Sigmoid colon (tissue), 7 donors: ENCODE results near the gene MNT. TPM values are rescaled to one million over a fixed set of nuclear protein-coding genes. Genes with fewer than 3 reads are reported as not detected.
"Not testable (repeated sequence)": the region's sequence is repeated elsewhere in the genome, so short reads cannot be mapped to it uniquely, and the experiment has no call there.

Experiments used
- DNase-seq: peaks from one replicate; pipeline ENCODE4 v3.0.0-alpha.2; 2019
- H3K27ac ChIP-seq, 4 donors: fragments of 200-600 bp; sonication (generic); one replicate each; pipeline ENCODE4 v1.5.1; 2016 to 2019; ENCODE audit warnings: mild to moderate bottlenecking in 1 of 4
- H3K27me3 ChIP-seq, 3 donors: fragments of 200-600 bp; sonication (generic); one replicate each; pipeline ENCODE4 v1.5.1; 2019; ENCODE audit warnings: mild to moderate bottlenecking in 1 of 3
- H3K36me3 ChIP-seq, 4 donors: fragments of 200-600 bp; sonication (generic); one replicate each; pipeline ENCODE4 v1.5.1; 2016 to 2019
- H3K4me1 ChIP-seq, 4 donors: fragments of 200-600 bp; sonication (generic); one replicate each; pipeline ENCODE4 v1.5.1; 2017 to 2019
- H3K4me3 ChIP-seq, 4 donors: fragments of 200-600 bp; sonication (generic); one replicate each; pipeline ENCODE4 v1.5.1; 2017 to 2019; ENCODE audit warnings: mild to moderate bottlenecking in 2 of 4, moderate library complexity in 1 of 4
- H3K9me3 ChIP-seq, 4 donors: fragments of 200-600 bp in 3 of 4; sonication (generic) in 3 of 4; one replicate each; pipeline versions ENCODE4 v1.5.1 to v1.6.1; 2013 to 2019
- EP300 ChIP-seq, 4 donors: sonication (generic); formaldehyde crosslinking; IDR thresholded peaks; one replicate each; pipeline ENCODE4 v1.6.1; 2017; ENCODE audit warnings: antibody characterized with exemption in 4 of 4
- POLR2A ChIP-seq, 2 donors: fragments of 450-650 bp; IDR thresholded peaks; one replicate each; pipeline ENCODE4 v1.6.1; 2016; ENCODE audit warnings: antibody characterized with exemption in 2 of 2, mild to moderate bottlenecking in 2 of 2, moderate library complexity in 2 of 2
- POLR2AphosphoS5 ChIP-seq, 4 donors: sonication (generic); formaldehyde crosslinking; IDR thresholded peaks; one replicate each; pipeline ENCODE4 v1.6.1; 2017; ENCODE audit warnings: antibody characterized with exemption in 4 of 4
- WGBS, 2 donors: extraction: QIAGEN DNeasy Blood & Tissue Kit; methylation state at CpG; one replicate each; pipeline ENCODE4 v1.1.7; 2013; 5-methylcytosine and 5-hydroxymethylcytosine counted together
- intact Hi-C: fragments of 100-400 bp; cut with DNase I; formaldehyde crosslinking; loops from one replicate; pipeline ENCODE4 v1.15.1; 2023
- polyA plus RNA-seq, 3 donors: library from polyadenylated mRNA; stranded (reverse); fragments of 200-250 nt; gene quantifications; one replicate each; pipeline ENCODE4 v1.2.3, GENCODE V29; 2013
- total RNA-seq, 4 donors: library from RNA; depleted of rRNA; stranded (reverse); fragments of >200 nt; gene quantifications; one replicate each; pipeline ENCODE4 v1.1.0, GENCODE V29; 2016
- TF ChIP-seq, protein P1 (sequence below), 4 experiments: fragments of 450-650 bp in 3 of 4; fragments of 200-600 bp in 1 of 4; IDR thresholded peaks; one replicate each; pipeline ENCODE4 v1.5.1; 2016 to 2019; ENCODE audit warnings: antibody characterized with exemption in 4 of 4, mild to moderate bottlenecking in 3 of 4, moderate library complexity in 2 of 4
- donor health status: healthy with polysubstance abuse.
- donor health status: Bipolar disorder and iron deficiency.
- donor health status: healthy.

The MNT gene
- total and polyA plus RNA-seq, 7 donors, result 2.1 to 24.1 (median 7.7) TPM

DNA sequence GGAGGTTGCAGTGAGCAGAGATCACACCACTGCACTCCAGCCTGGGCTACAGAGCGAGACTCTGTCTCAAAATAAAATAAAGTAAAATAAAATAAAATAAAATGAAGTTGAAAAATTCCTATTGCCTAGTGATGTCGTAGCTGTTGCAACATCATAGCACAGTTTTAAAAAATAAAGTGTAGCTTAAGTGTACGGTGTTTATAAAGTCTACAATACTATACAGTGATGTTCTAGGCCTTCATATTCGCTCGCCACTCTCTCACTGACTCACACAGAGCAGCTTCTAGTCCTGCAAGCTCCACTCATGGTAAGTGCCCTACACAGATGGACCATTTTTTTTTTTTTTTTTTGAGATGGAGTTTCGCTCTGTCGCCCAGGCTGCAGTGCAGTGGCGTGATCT, 43.5 kb upstream of the MNT start:
- no peak for TF ChIP-seq POLR2AphosphoS5 (IDR thresholded peaks at IDR 0.05)
- TF ChIP-seq, protein P1, sequence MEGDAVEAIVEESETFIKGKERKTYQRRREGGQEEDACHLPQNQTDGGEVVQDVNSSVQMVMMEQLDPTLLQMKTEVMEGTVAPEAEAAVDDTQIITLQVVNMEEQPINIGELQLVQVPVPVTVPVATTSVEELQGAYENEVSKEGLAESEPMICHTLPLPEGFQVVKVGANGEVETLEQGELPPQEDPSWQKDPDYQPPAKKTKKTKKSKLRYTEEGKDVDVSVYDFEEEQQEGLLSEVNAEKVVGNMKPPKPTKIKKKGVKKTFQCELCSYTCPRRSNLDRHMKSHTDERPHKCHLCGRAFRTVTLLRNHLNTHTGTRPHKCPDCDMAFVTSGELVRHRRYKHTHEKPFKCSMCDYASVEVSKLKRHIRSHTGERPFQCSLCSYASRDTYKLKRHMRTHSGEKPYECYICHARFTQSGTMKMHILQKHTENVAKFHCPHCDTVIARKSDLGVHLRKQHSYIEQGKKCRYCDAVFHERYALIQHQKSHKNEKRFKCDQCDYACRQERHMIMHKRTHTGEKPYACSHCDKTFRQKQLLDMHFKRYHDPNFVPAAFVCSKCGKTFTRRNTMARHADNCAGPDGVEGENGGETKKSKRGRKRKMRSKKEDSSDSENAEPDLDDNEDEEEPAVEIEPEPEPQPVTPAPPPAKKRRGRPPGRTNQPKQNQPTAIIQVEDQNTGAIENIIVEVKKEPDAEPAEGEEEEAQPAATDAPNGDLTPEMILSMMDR (IDR thresholded peaks at IDR 0.05), result no peak
- TF ChIP-seq POLR2A (IDR thresholded peaks at IDR 0.05), result no peak
- no peak for TF ChIP-seq EP300 (IDR thresholded peaks at IDR 0.05)
- H3K27me3 ChIP-seq, result no peaks in the 10 kb centered on the region
- no peak overlapping the region for H3K27ac ChIP-seq
- intact Hi-C loops, result no loop called here
- no peaks in the 10 kb centered on the region for H3K4me1 ChIP-seq
- WGBS, 2 donors, result 97% methylated on average over 8 of the region's 8 CpGs
- no peaks in the 10 kb centered on the region for H3K9me3 ChIP-seq
- no peak for DNase-seq
- H3K36me3 ChIP-seq, result peaks cover 0 to 12% (median 4%) of the 10 kb centered on the region in 4 donors
- no peak overlapping the region for H3K4me3 ChIP-seq

DNA sequence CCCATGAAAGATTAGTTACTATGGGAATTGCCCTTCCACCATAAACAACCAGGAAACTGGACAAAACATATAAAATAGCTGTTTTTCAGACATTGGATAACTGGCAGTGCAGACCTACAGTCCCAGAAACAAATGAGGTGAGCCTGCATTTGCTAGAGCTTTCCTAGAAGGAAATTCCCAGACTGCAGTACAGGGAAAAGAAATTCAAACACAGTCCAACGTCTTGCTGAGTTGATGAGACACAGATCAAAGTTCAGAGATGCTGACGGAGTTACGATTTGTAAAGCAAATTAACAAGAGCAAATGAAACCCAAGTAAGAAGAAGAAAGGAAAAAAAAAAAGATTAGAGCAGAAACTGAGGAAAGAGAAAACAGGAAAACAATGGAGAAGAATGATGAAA, 41.3 kb upstream of the MNT start:
- TF ChIP-seq EP300 (IDR thresholded peaks at IDR 0.05) (no peak), POLR2A (IDR thresholded peaks at IDR 0.05) (no peak), POLR2AphosphoS5 (IDR thresholded peaks at IDR 0.05) (no peak)
- TF ChIP-seq, protein P1 (IDR thresholded peaks at IDR 0.05), result no peak
- intact Hi-C loops, result no loop called here
- H3K9me3 ChIP-seq, result no peaks in the 10 kb centered on the region
- H3K36me3 ChIP-seq, result peaks cover 9 to 34% (median 18%) of the 10 kb centered on the region in 4 donors
- no peaks in the 10 kb centered on the region for H3K4me1 ChIP-seq
- WGBS, 2 donors, result 13 to 59% methylated on average over 3 of the region's 3 CpGs
- no peak for DNase-seq
- no peaks in the 10 kb centered on the region for H3K27me3 ChIP-seq
- H3K27ac ChIP-seq, result no peak overlapping the region
- no peak overlapping the region for H3K4me3 ChIP-seq

DNA sequence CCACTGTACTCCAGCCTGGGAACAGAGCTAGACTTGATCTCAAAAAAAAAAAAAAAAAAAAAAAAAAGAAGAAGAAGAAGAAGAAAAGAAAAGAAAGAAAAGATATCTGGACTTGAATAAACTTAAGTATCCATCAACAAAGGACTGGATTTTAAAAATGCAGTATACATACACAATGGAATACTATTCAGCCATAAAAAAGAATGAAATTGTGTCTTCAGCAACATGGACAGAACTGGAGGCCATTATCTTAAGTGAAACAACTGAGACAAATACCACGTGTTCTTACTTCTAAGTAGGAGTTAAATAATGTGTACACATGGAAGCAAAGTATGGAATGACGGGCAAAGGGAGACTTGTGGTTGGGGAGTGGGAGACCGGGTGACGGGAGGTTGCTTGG, 40.1 kb upstream of the MNT start:
- no peak for TF ChIP-seq POLR2A (IDR thresholded peaks at IDR 0.05)
- no peak for TF ChIP-seq EP300 (IDR thresholded peaks at IDR 0.05)
- TF ChIP-seq POLR2AphosphoS5 (IDR thresholded peaks at IDR 0.05), result no peak
- TF ChIP-seq, protein P1 (IDR thresholded peaks at IDR 0.05), result no peak
- DNase-seq, result no peak
- H3K27ac ChIP-seq, result no peak overlapping the region
- no peak overlapping the region for H3K4me3 ChIP-seq
- intact Hi-C loops, result no loop called here
- no peaks in the 10 kb centered on the region for H3K4me1 ChIP-seq
- no peaks in the 10 kb centered on the region for H3K9me3 ChIP-seq
- H3K36me3 ChIP-seq, result peaks cover 9 to 46% (median 29%) of the 10 kb centered on the region in 4 donors
- H3K27me3 ChIP-seq, result no peaks in the 10 kb centered on the region
- 97 to 99% methylated on average over 4 of the region's 4 CpGs for WGBS, 2 donors

DNA sequence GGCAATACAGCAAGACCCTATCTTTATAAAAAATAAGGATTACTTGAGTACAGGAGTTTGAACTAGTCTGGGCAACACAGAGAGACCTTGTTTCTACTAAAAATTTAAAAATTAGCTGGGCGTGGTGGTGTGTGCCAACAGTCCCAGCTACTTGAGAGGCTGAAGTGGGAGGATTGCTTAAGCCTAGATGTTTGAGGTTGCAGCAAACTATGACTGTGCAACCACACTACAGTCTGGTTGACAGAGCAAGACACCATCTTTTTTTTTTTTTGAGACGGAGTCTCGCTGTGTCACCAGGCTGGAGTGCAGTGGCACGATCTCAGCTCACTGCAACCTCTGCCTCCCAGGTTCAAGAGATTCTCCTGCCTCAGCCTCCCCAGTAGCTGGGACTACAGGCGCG, 39.1 kb upstream of the MNT start:
- peaks cover 9 to 53% (median 29%) of the 10 kb centered on the region in 4 donors for H3K36me3 ChIP-seq

DNA sequence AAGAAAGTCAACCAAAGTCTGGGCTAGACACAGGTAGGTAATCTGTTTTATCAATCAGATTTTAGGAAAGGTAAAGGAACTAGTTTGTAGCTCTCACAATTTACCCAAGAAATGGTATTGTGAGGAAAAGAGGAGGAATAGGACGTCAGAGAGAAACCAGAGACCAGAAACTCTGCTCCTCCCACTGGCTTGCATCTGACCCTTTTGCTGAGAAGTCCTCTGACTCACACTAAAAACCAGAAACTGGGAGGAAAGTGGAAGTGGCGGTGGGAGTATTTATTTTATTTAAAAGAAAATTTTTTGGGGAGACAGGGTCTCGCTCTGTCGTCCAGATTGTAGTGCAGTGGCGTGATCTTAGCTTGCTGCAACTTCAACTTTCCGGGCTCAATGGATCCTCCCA, 38.0 kb upstream of the MNT start:
- no peaks in the 10 kb centered on the region for H3K9me3 ChIP-seq
- H3K4me1 ChIP-seq, result no peaks in the 10 kb centered on the region
- peaks cover 9 to 61% (median 29%) of the 10 kb centered on the region in 4 donors for H3K36me3 ChIP-seq
- no peak overlapping the region for H3K4me3 ChIP-seq
- H3K27me3 ChIP-seq, result no peaks in the 10 kb centered on the region
- no peak for DNase-seq
- H3K27ac ChIP-seq, result no peak overlapping the region
- no peak for TF ChIP-seq POLR2A (IDR thresholded peaks at IDR 0.05)
- no peak for TF ChIP-seq POLR2AphosphoS5 (IDR thresholded peaks at IDR 0.05)
- TF ChIP-seq EP300 (IDR thresholded peaks at IDR 0.05), result no peak
- TF ChIP-seq, protein P1 (IDR thresholded peaks at IDR 0.05), result no peak
- 83 to 87% methylated on average over 6 of the region's 6 CpGs for WGBS, 2 donors
- intact Hi-C loops, result no loop called here

More for the DNA sequence above, 39.1 kb upstream of the MNT start:
- WGBS, 2 donors, result 93 to 94% methylated on average over 6 of the region's 6 CpGs
- H3K4me3 ChIP-seq, H3K9me3 ChIP-seq, DNase-seq, H3K4me1 ChIP-seq, H3K27me3 ChIP-seq, intact Hi-C loops, H3K27ac ChIP-seq: not testable (repeated sequence)
